Neural progenitor cell (in vitro differentiated cells): ENCODE measurements around the gene ART1. TPM values are rescaled to one million over a fixed set of nuclear protein-coding genes. Genes with fewer than 3 reads are reported as not detected.

Experiments used
- DNase-seq: peaks from one replicate; pipeline ENCODE4 v3.0.0-alpha.2; 2016; ENCODE audit warnings: low spot score
- H2AFZ ChIP-seq: fragments of 200-600 bp; sonication (generic); replicated peaks from 2 replicates; pipeline ENCODE4 v1.6.1; 2016; ENCODE audit warnings: antibody characterized with exemption
- H3F3A ChIP-seq: fragments of 200-600 bp; sonication (generic); 2 replicates; pipeline ENCODE4 v1.6.1; 2016; ENCODE audit warnings: antibody characterized with exemption, low read depth
- H3K27ac ChIP-seq: fragments of 200-600 bp; sonication (generic); 2 replicates; pipeline ENCODE4 v1.5.1; 2016; ENCODE audit warnings: mild to moderate bottlenecking
- H3K27me3 ChIP-seq: fragments of 200-600 bp; sonication (generic); 2 replicates; pipeline ENCODE4 v1.6.1; 2016; ENCODE audit warnings: mild to moderate bottlenecking, moderate library complexity
- H3K36me3 ChIP-seq: fragments of 200-600 bp; sonication (generic); 2 replicates; pipeline ENCODE4 v1.5.1; 2016
- H3K4me1 ChIP-seq: fragments of 200-600 bp; sonication (generic); 2 replicates; pipeline ENCODE4 v1.6.1; 2016; ENCODE audit warnings: mixed run types
- H3K4me2 ChIP-seq: fragments of 200-600 bp; sonication (generic); 2 replicates; pipeline ENCODE4 v1.6.1; 2016
- H3K4me3 ChIP-seq: fragments of 200-600 bp; sonication (generic); 2 replicates; pipeline ENCODE4 v1.5.1; 2016
- H3K79me2 ChIP-seq: fragments of 200-600 bp; sonication (generic); 2 replicates; pipeline ENCODE4 v1.6.1; 2016; ENCODE audit warnings: low read depth
- H3K9ac ChIP-seq: fragments of 200-600 bp; sonication (generic); 2 replicates; pipeline ENCODE4 v1.6.1; 2016
- H3K9me3 ChIP-seq: fragments of 200-600 bp; sonication (generic); 2 replicates; pipeline ENCODE4 v1.5.1; 2016; ENCODE audit warnings: low read depth
- H4K20me1 ChIP-seq: fragments of 200-600 bp; sonication (generic); 2 replicates; pipeline ENCODE4 v1.6.1; 2016; ENCODE audit warnings: low read depth
- H3K27ac Mint-ChIP-seq: 3 replicates; pipeline ENCODE4 v1.8.0; 2021; ENCODE audit warnings: mixed read lengths
- H3K27me3 Mint-ChIP-seq: 2 replicates; pipeline ENCODE4 v1.8.0; 2022; ENCODE audit warnings: low read depth, mild to moderate bottlenecking, inconsistent platforms, moderate library complexity, mixed read lengths; ENCODE audit not compliant: insufficient read depth
- H3K36me3 Mint-ChIP-seq: 3 replicates; pipeline ENCODE4 v1.8.0; 2021; ENCODE audit warnings: mixed read lengths
- H3K4me1 Mint-ChIP-seq: 3 replicates; pipeline ENCODE4 v1.8.0; 2021; ENCODE audit warnings: mixed read lengths
- H3K4me3 Mint-ChIP-seq: 3 replicates; pipeline ENCODE4 v1.8.0; 2021; ENCODE audit warnings: mild to moderate bottlenecking, moderate library complexity, mixed read lengths
- H3K9me3 Mint-ChIP-seq: 3 replicates; pipeline ENCODE4 v1.8.0; 2020; ENCODE audit warnings: mixed read lengths
- CTCF ChIP-seq: fragments of 200-600 bp; sonication (generic); IDR thresholded peaks from 2 replicates; pipeline ENCODE4 v1.5.1; 2017; ENCODE audit warnings: antibody characterized with exemption, mild to moderate bottlenecking
- EZH2 ChIP-seq: fragments of 200-600 bp; sonication (generic); IDR thresholded peaks from 2 replicates; pipeline ENCODE4 v1.6.1; 2017; ENCODE audit warnings: antibody characterized with exemption, mild to moderate bottlenecking, moderate library complexity
- EZH2phosphoT487 ChIP-seq: fragments of 200-600 bp; sonication (generic); IDR thresholded peaks from 2 replicates; pipeline ENCODE4 v1.6.1; 2017; ENCODE audit warnings: antibody characterized with exemption
- total RNA-seq: library from RNA; depleted of rRNA; stranded (reverse); fragments of >200 nt; gene quantifications from 2 replicates; pipeline ENCODE4 v1.2.3, GENCODE V29; 2015; ENCODE audit warnings: low replicate concordance

ART1 gene
- total RNA-seq, 1 donor from 2014 or later = not detected

DNA sequence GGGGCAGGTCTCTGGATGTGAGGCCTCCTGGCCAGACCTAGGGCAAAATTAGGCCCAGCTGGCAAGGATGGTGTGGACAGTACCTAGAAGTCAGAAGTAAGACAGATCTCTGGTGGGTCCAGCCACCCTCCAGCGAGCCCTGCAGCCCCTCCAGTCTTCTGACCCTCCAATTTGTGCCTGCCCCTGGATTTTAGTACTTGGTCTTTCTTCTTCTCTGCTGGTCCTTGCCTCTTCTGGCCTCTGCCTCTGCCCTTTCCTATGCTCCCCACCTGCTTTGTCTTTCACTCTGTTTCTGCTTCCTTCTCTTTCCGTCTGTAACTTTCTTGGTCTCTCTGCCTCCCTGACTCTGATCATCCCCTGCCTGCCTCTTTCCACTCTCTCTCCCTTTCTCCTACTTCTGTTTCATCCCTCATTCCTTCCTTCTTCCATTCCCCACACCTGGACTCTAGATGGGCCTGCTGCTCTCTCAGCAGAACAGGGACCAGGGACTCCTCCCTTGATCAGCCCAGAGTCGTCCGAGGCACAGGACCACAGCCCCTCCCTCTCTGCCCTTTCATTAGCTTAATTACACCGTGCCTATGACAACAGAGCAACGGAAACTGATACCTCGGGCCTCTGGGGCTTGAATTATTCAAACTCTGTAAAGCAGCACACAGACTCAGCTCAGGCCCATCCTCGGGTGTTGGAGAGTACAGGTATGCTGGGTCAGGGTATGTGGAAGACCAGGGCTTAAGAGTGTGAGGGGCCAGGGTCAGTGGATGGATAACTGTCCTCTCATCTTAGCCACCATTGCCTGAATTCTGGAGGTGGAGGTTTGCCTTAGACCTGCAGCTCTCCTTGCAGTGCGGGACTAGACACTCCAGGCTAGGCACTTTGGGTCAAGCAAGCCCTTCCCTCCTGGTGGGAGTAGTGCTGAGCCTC is 26.7 kb downstream of the ART1 start, which contains the start of gene CHRNA10:
Gene CHRNA10 (minus strand): TSS at position 51 of the 921 bp plus-strand sequence. CDS start 72 bp downstream, outside the sequence.
- no peaks in the 10 kb centered on the region for H3K79me2 ChIP-seq
- no peaks in the 10 kb centered on the region for H3K9me3 ChIP-seq
- Mint-ChIP-seq H3K4me1 (peaks cover 3% of the 10 kb centered on the region), H3K27me3 (peaks cover 4% of the 10 kb centered on the region), H3K4me3 (peak within 1 kb of the TSS; percentile 1), H3K27ac (peak within 1 kb of the TSS; percentile 7), H3K9me3 (no peaks in the 10 kb centered on the region), H3K36me3 (peaks cover 48% of the 10 kb centered on the region)
- H3K4me3 ChIP-seq = no peak within 1 kb of the TSS
- no peak within 1 kb of the TSS for H2AFZ ChIP-seq
- H3K27me3 ChIP-seq = no peaks in the 10 kb centered on the region
- H3K4me1 ChIP-seq = no peaks in the 10 kb centered on the region
- H4K20me1 ChIP-seq = no peaks in the 10 kb centered on the region
- peaks cover 14% of the 10 kb centered on the region for H3K36me3 ChIP-seq
- no peaks in the 10 kb centered on the region for H3F3A ChIP-seq
- H3K9ac ChIP-seq = no peak within 1 kb of the TSS
- DNase-seq = peak; percentile 33
- TF ChIP-seq EZH2 (no peak), EZH2phosphoT487 (no peak), CTCF (no peak)
- H3K27ac ChIP-seq = peak within 1 kb of the TSS; percentile 11
- H3K4me2 ChIP-seq = no peak within 1 kb of the TSS

DNA sequence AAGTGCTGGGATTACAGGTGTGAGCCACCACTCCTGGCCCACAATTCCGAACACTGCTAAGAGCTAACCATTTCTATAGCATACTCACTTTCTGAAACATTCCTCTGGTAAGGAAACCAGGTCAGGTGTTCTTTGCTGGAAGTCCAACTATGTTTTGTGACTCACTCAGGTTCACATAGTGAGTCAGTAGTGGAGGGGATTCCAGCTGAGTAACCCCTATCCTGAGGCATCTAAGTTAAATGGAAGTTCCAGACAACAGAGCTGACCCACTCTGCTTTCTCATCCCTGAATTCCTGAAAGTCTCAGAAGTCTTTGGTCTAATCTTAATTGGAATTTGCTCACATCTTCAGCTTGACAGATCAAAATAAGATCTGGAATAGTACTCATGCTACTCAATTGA is 29.3 kb downstream of the ART1 start:
- DNase-seq = peak; percentile 10
- H2AFZ ChIP-seq = no peak overlapping the region
- no peak overlapping the region for H3K4me3 ChIP-seq
- no peaks in the 10 kb centered on the region for H3K79me2 ChIP-seq
- H3K27me3 ChIP-seq = no peaks in the 10 kb centered on the region
- no peaks in the 10 kb centered on the region for H3K9me3 Mint-ChIP-seq
- H3K4me1 ChIP-seq = no peaks in the 10 kb centered on the region
- H3K27ac Mint-ChIP-seq = no peak overlapping the region
- TF ChIP-seq EZH2phosphoT487 (no peak), CTCF (no peak), EZH2 (no peak)
- H3K27ac ChIP-seq = no peak overlapping the region
- H3K36me3 Mint-ChIP-seq = peaks cover 54% of the 10 kb centered on the region
- H4K20me1 ChIP-seq = no peaks in the 10 kb centered on the region
- no peak overlapping the region for H3K4me3 Mint-ChIP-seq
- peaks cover 3% of the 10 kb centered on the region for H3K4me1 Mint-ChIP-seq
- no peaks in the 10 kb centered on the region for H3K9me3 ChIP-seq
- no peaks in the 10 kb centered on the region for H3F3A ChIP-seq
- H3K27me3 Mint-ChIP-seq = no peaks in the 10 kb centered on the region
- H3K4me2 ChIP-seq = no peak overlapping the region
- H3K36me3 ChIP-seq = peaks cover 14% of the 10 kb centered on the region
- H3K9ac ChIP-seq = no peak overlapping the region

DNA sequence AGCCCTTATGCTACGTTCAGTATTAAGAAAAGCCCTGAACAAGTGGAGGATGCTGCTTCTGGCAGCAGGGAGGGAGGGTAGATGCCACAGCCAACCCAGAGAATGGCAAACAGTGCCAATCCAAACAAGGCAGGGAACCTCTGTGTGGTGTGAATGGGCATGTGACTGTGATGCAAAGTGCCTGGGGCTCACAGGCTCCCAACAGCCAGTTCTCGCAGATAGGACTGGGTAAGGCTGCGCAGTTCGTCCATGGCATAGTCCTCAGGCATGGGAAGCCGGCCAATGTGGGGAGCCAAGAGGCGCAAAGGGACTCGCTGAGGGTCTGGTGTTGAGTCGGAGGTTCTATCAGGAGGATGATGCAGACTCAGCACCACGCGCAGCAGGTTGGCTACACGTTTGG is 31.0 kb downstream of the ART1 start:
- H3K4me1 ChIP-seq = no peaks in the 10 kb centered on the region
- no peaks in the 10 kb centered on the region for H3K9me3 ChIP-seq
- no peaks in the 10 kb centered on the region for H4K20me1 ChIP-seq
- peaks cover 23% of the 10 kb centered on the region for H3K36me3 ChIP-seq
- Mint-ChIP-seq H3K27ac (no peak overlapping the region), H3K36me3 (peaks cover 57% of the 10 kb centered on the region), H3K4me1 (peaks cover 3% of the 10 kb centered on the region), H3K27me3 (peaks cover 2% of the 10 kb centered on the region), H3K4me3 (no peak overlapping the region), H3K9me3 (no peaks in the 10 kb centered on the region)
- H3K9ac ChIP-seq = no peak overlapping the region
- H3K4me2 ChIP-seq = no peak overlapping the region
- H3K4me3 ChIP-seq = no peak overlapping the region
- no peak overlapping the region for H2AFZ ChIP-seq
- TF ChIP-seq EZH2phosphoT487 (no peak), CTCF (no peak), EZH2 (no peak)
- DNase-seq = no peak
- H3K27ac ChIP-seq = no peak overlapping the region
- no peaks in the 10 kb centered on the region for H3K79me2 ChIP-seq
- no peaks in the 10 kb centered on the region for H3K27me3 ChIP-seq
- H3F3A ChIP-seq = no peaks in the 10 kb centered on the region
